T47D (cell line): Measurements from ENCODE around the gene STRN3.

Experiments used
- DNase-seq, 2 experiments: peaks; one replicate each; pipeline versions ENCODE4 v3.0.0 to v3.0.0-alpha.2; 2011 to 2012; ENCODE audit warnings: low read depth in 1 of 2, low spot score in 1 of 2
- JUND ChIP-seq: IDR thresholded peaks from 2 replicates; pipeline ENCODE4 v1.6.1; 2012; ENCODE audit warnings: low read depth
- in situ Hi-C: cut with HindIII; loops from 2 replicates; pipeline ENCODE4 v1.10.0; 2016; ENCODE audit warnings: low sequenced_read_pairs, low pct_unique_long_range_greater_than_20kb

STRN3 gene

GRCh38 chr14:30873308-30874119, 152.7 kb downstream of the STRN3 start:
- in situ Hi-C loops, result no loop called here
- DNase-seq, result no peak

DNA sequence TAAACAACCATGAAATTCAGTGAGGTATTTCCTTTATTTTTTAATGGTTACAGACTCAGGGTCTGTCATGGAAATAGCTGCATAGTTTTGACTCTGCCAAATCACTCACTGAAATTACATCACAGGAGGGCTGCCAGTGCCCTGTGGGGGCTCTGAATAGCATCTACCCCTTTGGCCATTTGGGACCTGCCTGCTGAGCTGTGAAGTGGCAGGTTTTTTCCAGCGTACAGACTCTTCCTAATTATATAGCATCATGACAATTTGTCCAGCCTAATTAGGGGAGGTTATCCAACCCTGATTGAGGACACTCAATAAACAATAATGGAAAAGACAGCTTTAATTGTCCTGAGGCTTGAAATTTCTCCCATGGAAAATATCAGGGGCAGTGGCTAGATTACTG, 153.6 kb downstream of the STRN3 start:
- TF ChIP-seq JUND, result no peak
- in situ Hi-C loops, result no loop called here
- no peak for DNase-seq

More at GRCh38 chr14:30873308-30874119, 152.7 kb downstream of the STRN3 start:
- no peak for TF ChIP-seq JUND

DNA sequence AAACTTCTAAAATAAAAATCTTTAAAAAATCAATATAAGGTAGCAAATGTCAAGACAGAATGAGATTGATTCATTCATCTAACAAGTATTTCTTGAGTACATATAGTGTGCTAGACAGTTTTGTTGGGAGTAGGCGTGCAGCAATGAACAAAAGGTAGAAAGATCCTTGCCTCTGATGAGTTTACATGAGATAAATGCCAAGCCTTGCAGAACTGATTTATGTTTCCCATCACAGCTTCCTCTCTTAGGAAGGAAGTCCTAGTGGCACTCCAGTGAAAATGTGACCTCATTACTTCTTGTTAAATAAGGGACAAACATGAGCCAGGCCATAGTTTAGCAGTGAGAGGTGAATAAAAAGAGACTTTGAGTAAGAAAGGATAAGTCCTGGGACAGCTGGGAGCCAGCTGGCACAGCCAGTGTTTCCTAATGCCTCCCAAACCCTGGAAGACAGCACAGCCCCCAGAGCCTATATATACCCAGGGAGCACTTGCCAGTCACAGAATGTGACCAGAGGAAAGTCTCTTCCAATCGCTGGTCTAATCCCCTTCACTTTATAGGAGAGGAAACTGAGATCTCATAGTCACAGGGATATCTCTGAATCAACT, 156.5 kb downstream of the STRN3 start:
- no peak for TF ChIP-seq JUND
- in situ Hi-C loops, result no loop called here
- DNase-seq, result no peak

DNA sequence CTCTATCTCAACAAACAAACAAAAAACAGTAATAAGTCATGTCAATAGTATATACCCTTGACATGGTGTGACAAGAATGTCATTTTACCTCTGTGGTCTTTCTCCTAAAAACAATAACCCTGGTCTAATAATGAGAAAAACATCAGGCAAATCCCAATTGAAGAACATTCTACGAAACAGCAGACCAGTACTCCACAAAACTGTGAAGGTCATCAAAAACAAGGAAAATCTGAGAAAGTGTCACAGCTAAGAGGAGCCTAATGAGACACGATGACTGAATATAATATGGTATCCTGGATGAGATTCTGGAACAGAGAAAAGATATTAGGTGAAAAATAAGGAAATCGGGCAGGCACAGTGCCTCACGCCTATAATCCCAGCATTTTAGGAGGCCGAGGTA, 157.4 kb downstream of the STRN3 start:
- DNase-seq, result no peak
- TF ChIP-seq JUND, result no peak
- in situ Hi-C loops, result no loop called here

DNA sequence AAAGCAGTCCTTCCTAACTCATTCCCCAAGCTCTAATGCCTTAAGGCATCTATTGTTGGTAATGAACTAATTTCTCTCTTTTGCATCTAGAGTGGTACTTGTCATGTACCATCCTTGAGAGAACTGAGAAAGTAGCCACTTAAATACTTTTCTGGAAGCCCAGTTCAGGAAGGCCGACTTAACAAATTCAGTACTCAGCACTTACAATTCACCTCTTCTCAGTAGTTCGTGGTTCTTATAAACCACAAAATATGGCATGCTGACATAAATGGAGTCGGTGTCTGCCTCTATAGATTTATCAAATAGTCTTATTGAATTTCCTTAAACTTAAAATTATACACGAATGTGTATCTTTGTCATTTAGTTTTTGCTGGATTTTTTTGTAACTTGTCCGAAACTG, 161.2 kb downstream of the STRN3 start:
- DNase-seq, result no peak
- in situ Hi-C loops, result no loop called here
- TF ChIP-seq JUND, result no peak

- no peak for DNase-seq
- no peak for TF ChIP-seq JUND
- in situ Hi-C loops, result no loop called here
These were observed 165.0 kb downstream of the STRN3 start for GRCh38 chr14:30861200-30861599.

DNA sequence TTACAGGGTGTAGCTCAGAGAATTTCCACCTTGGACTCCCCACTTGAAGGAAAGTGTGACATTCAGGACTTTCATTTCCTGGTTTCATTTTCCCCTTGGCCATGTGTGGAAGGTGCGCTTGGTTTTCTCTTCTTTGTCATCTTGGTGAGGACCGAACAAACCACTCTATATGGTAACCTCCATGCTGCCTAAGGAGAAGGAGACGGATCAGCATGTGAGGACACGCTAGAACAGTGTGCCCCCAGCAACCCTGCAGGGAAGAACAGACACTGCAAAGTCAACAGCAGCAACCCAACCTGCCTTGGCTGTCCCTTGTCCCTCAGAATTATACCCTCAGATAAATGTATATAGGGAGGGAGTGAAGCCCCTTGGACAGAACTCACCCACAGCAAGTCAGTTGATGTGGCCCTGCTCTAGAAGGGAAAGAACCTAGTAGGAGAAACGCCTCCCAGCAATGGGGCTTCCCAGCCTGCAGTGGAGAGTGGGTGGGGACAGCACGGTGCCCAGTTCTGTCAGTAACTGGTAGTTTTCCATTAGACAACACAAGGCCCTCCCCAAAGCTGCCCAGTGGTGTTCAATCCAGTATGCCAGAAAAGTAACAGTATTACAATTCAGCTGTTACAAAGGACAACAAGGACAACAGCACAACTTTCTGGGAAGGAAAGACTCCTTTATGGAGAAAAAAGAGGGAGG, 170.7 kb downstream of the STRN3 start:
- TF ChIP-seq JUND, result no peak
- DNase-seq, result no peak
- in situ Hi-C loops, result no loop called here

- no peak for TF ChIP-seq JUND
- no peak for DNase-seq
- in situ Hi-C loops, result no loop called here
These were observed 171.7 kb downstream of the STRN3 start for GRCh38 chr14:30854492-30854891.

GRCh38 chr14:30853946-30854345, 172.2 kb downstream of the STRN3 start:
- no peak for DNase-seq
- TF ChIP-seq JUND, result no peak
- in situ Hi-C loops, result no loop called here

DNA sequence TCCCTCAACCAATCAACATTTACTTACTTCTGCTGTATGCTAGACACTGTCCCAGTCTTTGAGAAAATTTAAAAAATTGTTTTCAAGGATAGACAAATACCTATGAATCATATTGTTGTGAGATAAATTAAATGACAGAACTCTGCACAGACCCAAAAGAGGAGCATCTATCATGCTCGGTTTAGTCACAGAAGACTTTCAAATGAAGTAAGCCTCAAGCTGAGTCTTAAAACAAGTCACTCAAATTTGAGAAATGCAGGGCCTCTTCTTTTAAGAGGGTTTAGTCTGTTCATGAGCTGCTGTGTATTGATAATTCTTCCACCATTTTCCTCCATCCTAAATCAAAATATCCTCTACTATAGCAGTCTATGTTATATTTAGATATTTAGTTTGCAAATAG, 176.2 kb downstream of the STRN3 start:
- TF ChIP-seq JUND, result no peak
- no peak for DNase-seq
- in situ Hi-C loops, result no loop called here

DNA sequence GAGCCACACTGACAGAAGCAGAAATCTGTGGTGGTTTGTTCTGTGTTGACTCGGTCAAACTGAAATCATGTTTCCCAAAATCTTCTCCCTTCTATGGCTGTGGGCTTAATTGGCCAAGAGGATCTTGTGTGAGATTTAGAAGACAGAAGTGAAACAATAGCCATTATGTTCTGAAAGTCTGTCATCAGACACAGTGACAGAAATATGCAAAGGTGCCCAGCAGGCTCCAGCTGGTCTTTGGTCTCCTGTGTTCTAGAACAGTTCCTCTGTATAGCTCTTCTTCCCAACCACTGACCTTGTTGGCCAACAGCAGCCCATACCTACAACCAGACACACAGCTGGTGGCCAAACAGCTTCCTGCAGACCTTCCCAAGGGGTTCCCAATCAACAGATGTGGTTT, 176.8 kb downstream of the STRN3 start:
- in situ Hi-C loops, result no loop called here
- DNase-seq, result no peak

GRCh38 chr14:30848449-30849240, 177.5 kb downstream of the STRN3 start:
- no peak for DNase-seq
- in situ Hi-C loops, result no loop called here
- TF ChIP-seq JUND, result no peak

More for the DNA sequence above, 176.8 kb downstream of the STRN3 start:
- TF ChIP-seq JUND, result no peak
